ENCODE results near the gene HSPD1. TPM values are rescaled to one million over a fixed set of nuclear protein-coding genes. Genes with fewer than 3 reads are reported as not detected.
"Not testable (repeated sequence)": the region's sequence is repeated elsewhere in the genome, so short reads cannot be mapped to it uniquely, and the experiment has no call there.

Gene HSPD1
- total and polyA plus RNA-seq, 7 donors = 167 to 468 (median 205) TPM

GRCh38 chr2:197453123-197453913, 46.3 kb downstream of the HSPD1 start, which contains the start of gene COQ10B:
Gene COQ10B, plus strand, starts transcription at chr2:197453552. Its CDS starts 9 bp downstream, at chr2:197453561.
- Histone ChIP-seq H3K36me3 (ENCODE audit: insufficient read depth in 1 of 2, low read depth in 1 of 2) (no peaks in the 10 kb centered on the region), H3K4me1 (peaks cover 16% of the 10 kb centered on the region), H3K27me3 (ENCODE audit: insufficient read depth in 3 of 3, low read length in 2 of 3) (no peaks in the 10 kb centered on the region), H3K27ac (peak within 1 kb of the TSS; percentile 99), H3K4me3 (peak within 1 kb of the TSS; percentile 78), H3K9me3 (no peaks in the 10 kb centered on the region)
- 0% methylated on average over 68 to 70 of the region's 70 CpGs for WGBS, 3 donors
- ATAC-seq (peak; percentile 94 to 97 (median 96)), DNase-seq (peak; percentile 99 to 100)
- TF ChIP-seq CTCF (IDR thresholded peaks at IDR 0.05) = peak; percentile 21
- intact Hi-C loops (cut with DNase I) = loop anchor here (1.0 to 2.0 kb wide), 2 partner anchors 18 to 19 kb away; partner anchors contain the start of gene SF3B1 (in 2 of the 2)

- 1 to 3% (median 2%) methylated on average over 11 of the region's 11 CpGs for WGBS, 3 donors
- TF ChIP-seq CTCF (IDR thresholded peaks at IDR 0.05) = no peak
- peaks cover 14% of the 10 kb centered on the region for H3K4me1 ChIP-seq
- intact Hi-C loops (cut with DNase I) = loop anchor here (1.0 to 2.0 kb wide), 2 partner anchors 17 to 18 kb away; partner anchors contain the start of gene SF3B1 (in 2 of the 2)
- no peaks in the 10 kb centered on the region for H3K9me3 ChIP-seq
- DNase-seq (no peak), ATAC-seq (no peak)
- no peaks in the 10 kb centered on the region for H3K27me3 ChIP-seq (ENCODE audit: insufficient read depth in 3 of 3, low read length in 2 of 3)
- peak overlapping the region; percentile 99 for H3K27ac ChIP-seq
- no peaks in the 10 kb centered on the region for H3K36me3 ChIP-seq (ENCODE audit: insufficient read depth in 1 of 2, low read depth in 1 of 2)
- peak overlapping the region; percentile 78 for H3K4me3 ChIP-seq
Observed at GRCh38 chr2:197452754-197453122, 46.9 kb downstream of the HSPD1 start.

- H3K36me3 ChIP-seq (ENCODE audit: insufficient read depth in 1 of 2, low read depth in 1 of 2); H3K27ac ChIP-seq; intact Hi-C loops (cut with DNase I); ATAC-seq; DNase-seq; H3K9me3 ChIP-seq; H3K4me3 ChIP-seq; H3K27me3 ChIP-seq (ENCODE audit: insufficient read depth in 3 of 3, low read length in 2 of 3): not testable (repeated sequence)
- H3K4me1 ChIP-seq = peaks cover 14% of the 10 kb centered on the region
- 79 to 84% (median 79%) methylated on average over 6 of the region's 6 CpGs for whole genome bisulfite sequencing, 3 donors
Observed at GRCh38 chr2:197450935-197451358, 48.7 kb downstream of the HSPD1 start.

GRCh38 chr2:197450465-197450864, 49.2 kb downstream of the HSPD1 start:
- 86 to 92% (median 90%) methylated on average over 22 to 25 of the region's 25 CpGs for WGBS, 3 donors
- intact Hi-C loops (cut with DNase I) = no loop called here
- Histone ChIP-seq H3K4me1 (peaks cover 14% of the 10 kb centered on the region), H3K9me3 (no peaks in the 10 kb centered on the region), H3K4me3 (no peak overlapping the region), H3K27ac (no peak overlapping the region), H3K36me3 (ENCODE audit: insufficient read depth in 1 of 2, low read depth in 1 of 2) (no peaks in the 10 kb centered on the region), H3K27me3 (ENCODE audit: insufficient read depth in 3 of 3, low read length in 2 of 3) (no peaks in the 10 kb centered on the region)
- no peak for DNase-seq
- ATAC-seq = no peak
- TF ChIP-seq CTCF (IDR thresholded peaks at IDR 0.05) = no peak

- no peaks in the 10 kb centered on the region for H3K4me1 ChIP-seq
- ATAC-seq (no peak), DNase-seq (no peak)
- TF ChIP-seq CTCF (IDR thresholded peaks at IDR 0.05) = no peak
- no peaks in the 10 kb centered on the region for H3K9me3 ChIP-seq
- H3K27ac ChIP-seq = no peak overlapping the region
- intact Hi-C loops (cut with DNase I) = no loop called here
- no peaks in the 10 kb centered on the region for H3K36me3 ChIP-seq (ENCODE audit: insufficient read depth in 1 of 2, low read depth in 1 of 2)
- no peaks in the 10 kb centered on the region for H3K27me3 ChIP-seq (ENCODE audit: insufficient read depth in 3 of 3, low read length in 2 of 3)
- no peak overlapping the region for H3K4me3 ChIP-seq
Observed at GRCh38 chr2:197446844-197447243, 52.8 kb downstream of the HSPD1 start.
